ENCODE measurements around the gene ATF6B.

ATF6B gene

GRCh38 chr6:32131439-32131948 is 3.4 kb upstream of the ATF6B start:
- DNase-seq (ENCODE audit: low read depth in 3 of 3): no peak

DNA sequence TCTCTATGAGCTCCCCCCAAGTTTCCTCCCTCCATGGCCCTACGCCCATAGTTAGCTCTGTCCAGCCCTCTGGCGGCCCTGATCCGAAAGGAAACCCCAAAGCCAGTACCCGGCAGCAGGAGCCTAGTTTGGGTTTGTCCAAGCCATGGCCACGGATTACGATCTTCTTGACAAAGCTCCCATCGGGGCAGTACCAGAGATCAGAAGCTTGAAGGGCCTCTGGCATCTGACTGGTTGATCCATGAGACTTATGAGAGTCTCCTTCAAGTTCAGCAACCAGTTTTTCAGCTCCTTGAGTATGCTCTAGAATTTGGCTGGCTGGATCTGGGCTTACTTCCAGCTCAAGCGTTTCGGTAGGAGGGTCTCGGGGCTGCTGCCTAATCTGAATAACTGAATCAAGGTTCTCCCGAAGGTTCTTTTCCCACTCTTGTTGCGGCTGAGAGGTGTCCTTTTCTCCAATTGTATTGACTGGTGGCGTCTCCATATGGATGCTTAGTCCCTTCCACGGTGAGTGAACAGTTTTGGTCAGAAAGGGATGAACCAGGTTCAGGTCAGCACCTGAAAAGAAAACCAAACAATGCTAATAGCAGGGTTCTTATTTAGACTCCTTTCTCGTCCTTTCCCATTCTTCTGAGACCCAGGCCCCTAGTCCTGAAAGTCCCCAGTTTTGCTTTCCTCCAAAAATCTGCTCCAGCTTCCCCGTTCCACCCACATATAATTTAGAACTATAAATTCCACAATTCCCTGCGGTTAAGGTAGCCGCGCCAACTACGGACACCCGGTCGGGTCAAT is 1.4 kb upstream of the ATF6B start:
- no peak for DNase-seq (ENCODE audit: low read depth in 3 of 3)

GRCh38 chr6:32128751-32129296 is 778 bp upstream of the ATF6B start:
- DNase-seq (ENCODE audit: low read depth in 3 of 3): no peak

DNA sequence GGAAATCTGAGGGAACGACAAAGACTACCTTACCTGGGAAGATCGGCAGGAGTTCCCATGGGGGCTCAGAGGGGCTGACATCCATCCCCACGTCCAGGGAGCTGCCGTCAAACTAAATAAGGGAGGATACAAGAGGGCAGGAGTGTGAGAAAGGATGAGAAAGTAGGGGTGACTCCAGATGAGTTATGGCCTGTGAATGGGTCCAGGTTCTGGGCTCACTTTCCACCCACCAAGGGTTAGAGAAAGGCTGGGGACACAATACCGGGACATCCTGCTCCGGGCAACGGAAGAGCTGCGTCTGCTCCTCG is 683 bp downstream of the ATF6B start:
- no peak for DNase-seq (ENCODE audit: low read depth in 3 of 3)

DNA sequence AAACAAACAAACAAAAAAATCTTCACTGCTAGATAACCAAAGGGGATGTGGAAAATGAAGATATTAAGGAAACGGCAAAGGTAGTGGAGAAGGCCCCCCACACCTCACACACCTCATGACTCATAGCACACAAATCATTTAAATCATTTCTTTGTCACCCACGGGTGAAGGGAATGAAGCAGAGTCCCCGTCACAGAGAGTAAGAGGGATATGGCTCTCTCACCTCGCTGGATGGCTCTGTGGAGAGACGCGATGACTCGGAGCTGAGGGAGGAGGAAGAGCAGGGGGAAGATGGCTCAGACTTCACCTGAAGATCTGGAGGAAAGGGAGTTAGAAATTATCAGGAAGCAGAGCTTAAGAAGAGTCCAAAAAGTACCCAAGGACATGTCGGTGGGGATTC is 1.2 kb downstream of the ATF6B start:
- no peak for DNase-seq (ENCODE audit: low read depth in 3 of 3)

GRCh38 chr6:32123681-32124080 is 4.4 kb downstream of the ATF6B start:
- DNase-seq (ENCODE audit: low read depth in 3 of 3): no peak

DNA sequence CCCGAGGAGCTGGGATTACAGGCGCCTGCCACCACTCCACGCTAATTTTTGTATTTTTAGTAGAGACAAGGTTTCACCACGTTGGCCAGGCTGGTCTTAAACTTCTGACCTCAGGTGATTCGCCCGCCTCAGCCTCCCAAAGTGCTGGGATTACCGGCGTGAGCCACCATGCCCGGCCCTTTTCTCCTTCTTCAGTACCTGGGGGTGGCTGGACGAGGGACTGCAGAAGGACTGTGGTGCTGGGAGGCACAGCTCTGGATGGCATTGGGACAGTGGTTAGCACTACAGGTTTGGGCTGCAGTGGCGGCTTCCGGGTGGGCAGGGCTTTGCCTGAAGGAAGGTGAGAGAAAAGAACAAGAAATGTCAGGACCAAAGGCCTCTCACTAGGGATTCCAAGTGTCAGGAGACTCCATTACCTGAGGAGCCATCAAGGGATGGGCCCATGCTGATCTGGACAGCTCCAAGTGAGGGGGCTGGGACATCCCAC is 7.4 kb downstream of the ATF6B start:
- no peak for DNase-seq (ENCODE audit: low read depth in 3 of 3)

DNA sequence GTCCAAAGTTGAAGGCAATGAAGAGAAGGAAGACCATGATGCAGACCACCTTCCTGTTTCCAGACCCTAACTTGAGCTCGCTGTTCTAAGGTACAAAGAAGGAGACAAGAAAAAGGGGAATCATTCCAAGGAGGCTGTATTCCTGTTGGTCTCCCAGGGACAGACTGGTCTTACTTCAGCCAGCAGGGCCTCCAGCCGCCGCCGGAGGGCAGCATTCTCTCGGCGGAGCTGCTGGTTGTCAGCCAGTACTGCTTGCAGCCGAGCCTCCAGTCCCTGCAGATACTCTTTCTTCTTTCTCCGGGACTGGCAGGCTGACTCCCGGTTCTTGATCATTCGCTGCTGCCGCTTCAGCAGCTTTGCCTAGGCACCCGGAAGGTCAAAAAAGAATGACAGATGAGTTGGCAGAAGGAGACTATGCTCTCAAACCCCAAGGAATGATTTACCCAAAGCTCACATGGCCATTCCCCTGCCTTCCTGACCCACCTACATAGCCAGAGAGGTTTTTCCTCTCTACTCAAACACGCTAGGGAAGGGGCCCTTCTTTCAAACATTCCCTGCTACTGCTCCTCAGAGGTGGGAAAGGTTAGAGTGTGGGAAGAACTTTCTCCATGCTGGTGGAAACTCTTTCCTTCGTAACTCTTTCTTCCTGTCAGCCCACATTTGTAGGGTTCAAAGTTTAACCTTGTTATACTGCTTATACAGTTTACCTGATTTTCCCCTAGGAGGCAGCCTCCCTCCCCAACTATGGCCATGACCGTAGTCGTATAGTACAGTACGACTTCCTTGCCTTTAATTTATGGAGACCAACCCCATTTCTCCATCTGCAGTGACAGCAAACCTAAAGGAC is 9.0 kb downstream of the ATF6B start:
- DNase-seq (ENCODE audit: low read depth in 3 of 3): peak; percentile 40 to 48 (median 44)

DNA sequence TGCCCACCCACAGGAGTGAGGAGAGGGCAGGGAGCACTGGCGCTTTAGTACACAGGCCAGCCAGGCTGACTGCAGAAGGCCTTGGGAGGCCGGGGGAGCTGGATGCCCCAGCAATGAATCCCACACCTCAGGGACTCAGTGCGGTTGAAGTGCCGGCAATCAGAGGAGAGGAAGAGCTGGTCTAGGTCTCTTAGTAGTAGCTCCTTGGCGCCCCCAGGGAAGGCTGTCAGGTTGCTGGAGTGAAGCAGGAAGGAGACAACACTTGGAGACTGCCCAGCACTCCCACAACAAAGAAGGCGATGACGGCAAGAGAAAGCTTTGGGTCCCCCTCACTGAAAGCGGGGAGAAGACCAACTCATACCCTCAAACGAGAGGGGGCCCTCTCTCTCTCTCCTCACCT is 10.6 kb downstream of the ATF6B start:
- DNase-seq (ENCODE audit: low read depth in 3 of 3): no peak

GRCh38 chr6:32116674-32117073 is 11.4 kb downstream of the ATF6B start:
- no peak for DNase-seq (ENCODE audit: low read depth in 3 of 3)

DNA sequence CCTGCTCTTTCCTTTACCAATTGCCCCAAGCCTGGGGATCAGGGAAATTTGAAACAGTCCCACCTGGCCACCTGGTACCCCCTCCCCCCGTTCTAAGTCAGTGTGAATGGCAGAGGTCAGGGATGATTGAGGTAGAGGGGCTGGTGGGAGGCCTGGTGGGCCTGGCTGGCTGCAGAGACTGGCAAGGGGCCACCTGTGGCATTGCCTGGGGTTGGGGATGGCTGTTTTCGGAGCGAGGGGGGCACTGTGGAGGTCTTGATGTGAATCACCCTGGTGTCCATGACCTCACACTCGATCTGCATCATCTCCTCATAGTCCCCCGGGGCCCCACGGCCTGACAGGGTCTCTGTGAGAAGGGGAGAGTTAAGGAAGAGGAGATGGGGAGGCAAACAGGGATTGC is 12.4 kb downstream of the ATF6B start:
- DNase-seq (ENCODE audit: low read depth in 3 of 3): no peak

GRCh38 chr6:32114796-32115195 is 13.2 kb downstream of the ATF6B start:
- no peak for DNase-seq (ENCODE audit: low read depth in 3 of 3)

DNA sequence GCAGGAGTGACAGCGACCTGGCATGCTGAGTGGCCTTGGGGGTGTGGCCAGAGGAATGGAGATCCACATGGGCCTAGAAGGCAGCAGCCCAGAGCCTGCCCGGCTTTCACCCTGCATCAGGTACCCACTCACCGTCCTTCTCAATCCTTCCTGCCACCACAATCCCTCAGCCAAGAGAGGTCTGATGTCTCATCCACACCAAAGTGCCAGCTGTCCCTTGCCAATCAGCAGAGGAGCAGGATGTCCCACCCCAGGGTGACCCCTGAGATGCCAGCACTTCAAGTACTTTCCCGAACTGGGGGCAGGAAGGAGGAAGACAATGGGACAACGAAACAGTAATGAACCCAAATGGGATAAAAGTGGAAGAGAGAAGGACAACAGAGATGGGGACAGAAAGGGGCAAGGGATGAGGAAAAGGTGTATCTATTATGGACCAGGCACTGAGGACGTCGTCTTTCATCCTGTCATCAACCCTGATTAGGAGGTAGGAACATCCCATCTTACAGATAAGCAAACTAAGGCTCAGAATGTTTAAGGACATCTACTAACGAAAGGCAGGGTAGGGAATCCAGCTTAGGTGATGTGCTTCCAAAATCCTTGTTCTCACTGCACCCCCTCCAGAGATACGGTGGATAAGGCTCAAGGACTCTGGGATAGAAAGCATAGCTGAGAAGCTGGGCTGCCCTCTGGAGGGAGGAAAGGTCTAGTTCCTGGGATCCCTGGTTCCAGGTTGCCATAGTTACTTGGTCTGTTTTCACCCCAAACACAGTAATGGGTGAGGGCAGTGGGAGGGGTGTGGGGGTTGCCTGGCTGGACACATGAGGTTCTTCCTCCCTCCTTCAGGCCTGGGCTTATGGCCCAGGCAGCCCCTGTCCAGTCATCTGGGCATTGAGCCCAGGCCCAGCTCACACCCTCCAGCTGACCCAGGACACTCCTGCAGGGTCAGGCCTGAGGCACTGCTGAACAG is 14.4 kb downstream of the ATF6B start:
- DNase-seq (ENCODE audit: low read depth in 3 of 3): no peak

GRCh38 chr6:32112431-32112980 is 15.5 kb downstream of the ATF6B start:
- DNase-seq (ENCODE audit: low read depth in 3 of 3): no peak

- DNase-seq (ENCODE audit: low read depth in 3 of 3): no peak
Measured at GRCh38 chr6:32111424-32112066, 16.5 kb downstream of the ATF6B start.

GRCh38 chr6:32110632-32111031 is 17.4 kb downstream of the ATF6B start:
- no peak for DNase-seq (ENCODE audit: low read depth in 3 of 3)

DNA sequence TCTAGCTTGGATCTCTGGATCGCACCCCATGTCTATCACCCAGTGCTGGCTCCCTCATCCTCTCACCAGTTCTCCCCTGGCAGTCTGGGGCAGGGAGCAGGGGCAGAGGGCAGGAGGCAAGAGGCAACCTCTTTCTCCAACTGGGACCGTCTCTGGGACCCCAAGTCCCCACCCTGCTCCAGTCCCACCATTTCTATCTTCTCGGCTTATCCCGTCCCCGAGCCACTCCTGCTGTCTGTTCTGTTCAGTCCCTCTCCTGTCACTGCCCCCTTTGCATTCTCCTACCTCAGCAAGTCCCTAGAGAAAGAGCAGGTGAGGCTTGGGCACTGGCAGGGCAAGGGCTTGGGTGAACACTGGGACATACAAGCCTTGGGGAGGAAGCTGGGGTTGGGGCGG is 18.3 kb downstream of the ATF6B start:
- no peak for DNase-seq (ENCODE audit: low read depth in 3 of 3)

DNA sequence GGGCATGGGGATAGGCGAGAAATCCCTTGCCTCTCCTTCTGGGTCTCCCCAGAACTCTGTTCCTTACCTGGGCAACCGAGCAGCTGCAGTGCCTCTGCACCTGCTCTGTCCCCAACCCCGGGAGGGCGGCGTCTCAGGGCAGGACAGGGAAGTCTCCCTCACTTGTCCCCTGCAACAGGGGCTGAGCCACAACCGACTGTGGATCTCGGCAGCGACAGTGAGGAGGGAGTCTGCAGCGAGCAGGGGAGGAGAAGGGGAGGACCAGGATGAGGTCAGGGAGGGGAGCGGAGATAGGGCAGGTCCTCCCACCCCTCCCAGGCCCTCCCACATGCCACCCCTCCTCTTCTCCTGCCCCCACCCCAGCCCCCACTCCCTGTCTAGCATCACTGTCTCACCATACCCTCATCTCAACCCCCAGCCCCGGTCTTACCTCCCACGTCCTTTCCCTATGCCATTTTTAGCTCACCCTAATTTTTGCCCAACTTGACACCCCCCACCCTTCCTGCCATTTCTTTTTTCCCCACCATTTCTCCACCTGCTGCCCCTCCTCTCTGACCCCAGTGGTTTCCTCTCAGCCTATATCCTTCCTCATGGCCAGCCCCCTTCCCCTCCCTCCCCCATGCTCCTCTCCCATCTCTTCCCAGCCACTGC is 18.8 kb downstream of the ATF6B start, which contains the start of gene TNXB:
Gene TNXB (minus strand): TSS at position 225 of the 651 bp plus-strand sequence. CDS start 11,140 bp downstream, outside the sequence.
- no peak for DNase-seq (ENCODE audit: low read depth in 3 of 3)

DNA sequence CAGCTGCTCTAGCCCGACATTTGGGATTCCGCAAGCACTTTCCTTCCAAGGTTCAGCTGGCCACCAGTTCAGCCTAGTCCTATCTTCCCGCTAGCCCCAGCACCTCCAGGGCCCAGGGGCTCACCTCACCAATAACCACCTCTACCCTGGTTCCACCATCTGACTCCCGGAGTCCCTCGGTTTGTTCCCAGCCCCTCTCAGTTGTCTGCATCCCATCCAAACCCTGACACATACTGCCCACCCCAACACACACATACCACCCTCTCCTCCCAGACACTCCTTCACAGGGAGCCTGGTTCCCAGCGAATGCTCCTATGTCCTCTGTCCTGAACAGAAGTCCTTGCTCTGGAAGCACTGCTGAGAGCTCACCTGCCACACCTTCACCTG is 19.3 kb downstream of the ATF6B start:
- DNase-seq (ENCODE audit: low read depth in 3 of 3): no peak

DNA sequence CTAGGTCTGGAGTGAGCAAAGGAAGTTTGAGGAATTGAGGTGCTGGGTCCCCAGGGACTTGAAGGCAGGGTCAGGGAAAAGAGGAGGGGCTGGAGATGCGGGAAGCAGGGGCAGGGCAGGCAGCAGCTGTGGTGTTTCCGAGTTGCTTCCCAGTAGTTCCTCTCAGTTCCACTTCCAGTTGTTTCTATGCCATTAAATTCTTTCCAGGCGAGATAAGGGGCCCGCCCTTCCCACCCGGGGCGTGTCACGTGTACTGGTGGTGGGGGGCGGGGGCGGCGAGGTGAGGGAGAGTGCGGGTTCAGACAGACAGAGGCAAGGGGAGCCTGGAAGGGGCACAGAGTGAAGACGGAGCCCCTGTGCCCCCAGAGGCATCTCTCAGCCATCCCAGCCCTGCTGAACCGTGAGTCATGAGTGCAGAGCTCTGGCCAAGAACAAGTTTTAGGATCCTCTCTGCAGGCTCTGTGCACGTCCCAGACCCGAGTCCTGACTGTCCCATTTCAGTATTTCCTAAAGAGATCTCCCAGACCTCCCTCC is 19.9 kb downstream of the ATF6B start:
- DNase-seq (ENCODE audit: low read depth in 3 of 3): no peak

Data from stimulated activated CD4-positive, alpha-beta T cell treated with anti-CD3 and anti-CD28 coated beads, TNF-alpha, amount 100 ng/mL, for 4 hours (primary cell).